CD1c-positive myeloid dendritic cell (primary cell): Measurements from ENCODE around the gene ARFIP1.
"Not testable (repeated sequence)": the region's sequence is repeated elsewhere in the genome, so short reads cannot be mapped to it uniquely, and the experiment has no call there.

Experiments used
- DNase-seq: peaks from one replicate; pipeline ENCODE4 v3.0.0-alpha.2; 2016; ENCODE audit errors: extremely low spot score

Gene ARFIP1

GRCh38 chr4:152779513-152780266 is at the start of gene ARFIP1, which contains the start of gene TIGD4:
Gene ARFIP1 (plus strand): TSS chr4:152779954. CDS start chr4:152829634, 49,680 bp downstream.
Gene TIGD4 (minus strand): TSS chr4:152779730. CDS start chr4:152771004, 8,726 bp downstream.
- DNase-seq: peak; percentile 97

GRCh38 chr4:152731997-152732396 is 47.8 kb upstream of the ARFIP1 start:
- no peak for DNase-seq

- DNase-seq: peak; percentile 10
Observed at GRCh38 chr4:152734015-152734698, 45.6 kb upstream of the ARFIP1 start.

- DNase-seq: peak; percentile 15
Observed at GRCh38 chr4:152734699-152735050, 45.1 kb upstream of the ARFIP1 start.

GRCh38 chr4:152735396-152735859 is 44.3 kb upstream of the ARFIP1 start:
- DNase-seq: peak; percentile 35

- no peak for DNase-seq
Observed at GRCh38 chr4:152735906-152736305, 43.8 kb upstream of the ARFIP1 start.

- DNase-seq: no peak
Observed at GRCh38 chr4:152738827-152739226, 40.9 kb upstream of the ARFIP1 start.

- DNase-seq: no peak
Observed at GRCh38 chr4:152747444-152747843, 32.3 kb upstream of the ARFIP1 start.

- no peak for DNase-seq
Observed at GRCh38 chr4:152748619-152749018, 31.1 kb upstream of the ARFIP1 start.

- DNase-seq: peak; percentile 16
Observed at GRCh38 chr4:152763796-152764195, 16.0 kb upstream of the ARFIP1 start.

GRCh38 chr4:152765069-152765737 is 14.6 kb upstream of the ARFIP1 start:
- not testable (repeated sequence) for DNase-seq

- DNase-seq: no peak
Observed at GRCh38 chr4:152771741-152772533, 7.8 kb upstream of the ARFIP1 start.

- no peak for DNase-seq
Observed at GRCh38 chr4:152773339-152773738, 6.4 kb upstream of the ARFIP1 start.

GRCh38 chr4:152773953-152774352 is 5.8 kb upstream of the ARFIP1 start:
- DNase-seq: no peak

- DNase-seq: no peak
Observed at GRCh38 chr4:152776352-152776751, 3.4 kb upstream of the ARFIP1 start.

GRCh38 chr4:152777488-152777887 is 2.3 kb upstream of the ARFIP1 start:
- DNase-seq: no peak

GRCh38 chr4:152778656-152779512 is 870 bp upstream of the ARFIP1 start:
- DNase-seq: peak; percentile 16

- DNase-seq: peak; percentile 26
Observed at GRCh38 chr4:152780267-152780778, 569 bp downstream of the ARFIP1 start.

- no peak for DNase-seq
Observed at GRCh38 chr4:152784490-152785350, 5.0 kb downstream of the ARFIP1 start.
